ENCODE data around the gene FGD6.

DNA sequence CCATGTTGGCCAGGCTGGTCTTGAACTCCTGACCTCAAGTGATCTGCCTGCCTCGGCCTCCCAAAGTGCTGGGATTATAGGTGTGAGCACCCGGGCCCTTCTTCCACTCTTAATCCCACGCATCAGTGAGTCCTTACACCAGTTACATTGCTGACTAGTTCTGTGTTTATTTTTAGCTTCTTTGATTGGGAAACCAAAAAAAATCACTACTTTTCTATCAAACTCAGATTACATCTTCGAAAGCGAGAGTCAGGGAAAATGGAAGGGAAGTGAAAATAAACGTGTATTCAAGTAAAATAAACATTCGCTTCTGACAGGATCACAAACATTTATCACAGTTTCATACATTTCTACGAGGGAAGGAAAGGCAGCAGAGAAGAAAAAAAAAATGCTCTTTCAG, 32.2 kb downstream of the FGD6 start:
- TF ChIP-seq EZH2 (IDR thresholded peaks at IDR 0.05; ENCODE audit: low read depth, unreplicated experiment) = no peak
- TF ChIP-seq, protein P1, sequence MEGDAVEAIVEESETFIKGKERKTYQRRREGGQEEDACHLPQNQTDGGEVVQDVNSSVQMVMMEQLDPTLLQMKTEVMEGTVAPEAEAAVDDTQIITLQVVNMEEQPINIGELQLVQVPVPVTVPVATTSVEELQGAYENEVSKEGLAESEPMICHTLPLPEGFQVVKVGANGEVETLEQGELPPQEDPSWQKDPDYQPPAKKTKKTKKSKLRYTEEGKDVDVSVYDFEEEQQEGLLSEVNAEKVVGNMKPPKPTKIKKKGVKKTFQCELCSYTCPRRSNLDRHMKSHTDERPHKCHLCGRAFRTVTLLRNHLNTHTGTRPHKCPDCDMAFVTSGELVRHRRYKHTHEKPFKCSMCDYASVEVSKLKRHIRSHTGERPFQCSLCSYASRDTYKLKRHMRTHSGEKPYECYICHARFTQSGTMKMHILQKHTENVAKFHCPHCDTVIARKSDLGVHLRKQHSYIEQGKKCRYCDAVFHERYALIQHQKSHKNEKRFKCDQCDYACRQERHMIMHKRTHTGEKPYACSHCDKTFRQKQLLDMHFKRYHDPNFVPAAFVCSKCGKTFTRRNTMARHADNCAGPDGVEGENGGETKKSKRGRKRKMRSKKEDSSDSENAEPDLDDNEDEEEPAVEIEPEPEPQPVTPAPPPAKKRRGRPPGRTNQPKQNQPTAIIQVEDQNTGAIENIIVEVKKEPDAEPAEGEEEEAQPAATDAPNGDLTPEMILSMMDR (conservative IDR thresholded peaks at IDR 0.05; ENCODE audit: low read depth in 2 of 2) = no peak
- TF ChIP-seq JUNB (IDR thresholded peaks at IDR 0.05; ENCODE audit: unreplicated experiment) = no peak
- no peak for TF ChIP-seq EZH2phosphoT487 (IDR thresholded peaks at IDR 0.05; ENCODE audit: unreplicated experiment)
